T-helper 2 cell treated with Interferon-gamma antibody and Interleukin-4, amounts not matched to agents 5 μg/mL and 100 μg/mL, for 36 hours (primary cell): Measurements from ENCODE around the gene C1GALT1.
A peak's percentile ranks its signal among the peaks of the same experiment; 100 is the strongest.
"Not testable (repeated sequence)": the region's sequence is repeated elsewhere in the genome, so short reads cannot be mapped to it uniquely, and the experiment has no call there.

Source experiments
- DNase-seq: peaks from one replicate; pipeline ENCODE4 v3.0.0; 2021; ENCODE audit warnings: low spot score
- H3K27ac Mint-ChIP-seq: one replicate; pipeline ENCODE4 v1.8.0; 2021; ENCODE audit warnings: mild to moderate bottlenecking, mixed read lengths
- H3K27me3 Mint-ChIP-seq: one replicate; pipeline ENCODE4 v1.8.0; 2021; ENCODE audit warnings: low read depth, mixed read lengths
- H3K36me3 Mint-ChIP-seq: one replicate; pipeline ENCODE4 v1.8.0; 2021; ENCODE audit warnings: low read depth, mixed read lengths
- H3K4me1 Mint-ChIP-seq: one replicate; pipeline ENCODE4 v1.8.0; 2021; ENCODE audit warnings: low read depth, mixed read lengths
- H3K4me3 Mint-ChIP-seq: one replicate; pipeline ENCODE4 v1.8.0; 2022; ENCODE audit warnings: mild to moderate bottlenecking, moderate library complexity, mixed read lengths
- H3K9me3 Mint-ChIP-seq: one replicate; pipeline ENCODE4 v1.8.0; 2021; ENCODE audit warnings: mixed read lengths

Gene C1GALT1

DNA sequence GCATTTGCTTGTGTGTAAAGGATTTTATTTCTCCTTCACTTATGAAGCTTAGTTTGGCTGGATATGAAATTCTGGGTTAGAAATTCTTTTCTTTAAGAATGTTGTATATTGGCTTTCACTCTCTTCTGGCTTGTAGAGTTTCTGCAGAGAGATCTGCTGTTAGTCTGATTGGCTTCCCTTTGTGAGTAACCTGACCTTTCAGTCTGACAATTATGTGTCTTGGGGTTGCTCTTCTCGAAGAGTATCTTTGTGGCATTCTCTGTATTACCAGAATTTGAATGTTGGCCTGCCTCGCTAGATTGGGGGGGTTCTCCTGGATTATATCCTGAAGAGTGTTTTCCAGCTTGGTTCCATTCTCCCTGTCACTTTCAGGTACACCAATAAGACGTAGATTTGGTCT, 17.9 kb downstream of the C1GALT1 start:
- Mint-ChIP-seq H3K4me1 (peaks cover 63% of the 10 kb centered on the region), H3K36me3 (peaks cover 54% of the 10 kb centered on the region), H3K9me3 (peaks cover 27% of the 10 kb centered on the region)
- H3K4me3 Mint-ChIP-seq, DNase-seq, H3K27me3 Mint-ChIP-seq, H3K27ac Mint-ChIP-seq: not testable (repeated sequence)

DNA sequence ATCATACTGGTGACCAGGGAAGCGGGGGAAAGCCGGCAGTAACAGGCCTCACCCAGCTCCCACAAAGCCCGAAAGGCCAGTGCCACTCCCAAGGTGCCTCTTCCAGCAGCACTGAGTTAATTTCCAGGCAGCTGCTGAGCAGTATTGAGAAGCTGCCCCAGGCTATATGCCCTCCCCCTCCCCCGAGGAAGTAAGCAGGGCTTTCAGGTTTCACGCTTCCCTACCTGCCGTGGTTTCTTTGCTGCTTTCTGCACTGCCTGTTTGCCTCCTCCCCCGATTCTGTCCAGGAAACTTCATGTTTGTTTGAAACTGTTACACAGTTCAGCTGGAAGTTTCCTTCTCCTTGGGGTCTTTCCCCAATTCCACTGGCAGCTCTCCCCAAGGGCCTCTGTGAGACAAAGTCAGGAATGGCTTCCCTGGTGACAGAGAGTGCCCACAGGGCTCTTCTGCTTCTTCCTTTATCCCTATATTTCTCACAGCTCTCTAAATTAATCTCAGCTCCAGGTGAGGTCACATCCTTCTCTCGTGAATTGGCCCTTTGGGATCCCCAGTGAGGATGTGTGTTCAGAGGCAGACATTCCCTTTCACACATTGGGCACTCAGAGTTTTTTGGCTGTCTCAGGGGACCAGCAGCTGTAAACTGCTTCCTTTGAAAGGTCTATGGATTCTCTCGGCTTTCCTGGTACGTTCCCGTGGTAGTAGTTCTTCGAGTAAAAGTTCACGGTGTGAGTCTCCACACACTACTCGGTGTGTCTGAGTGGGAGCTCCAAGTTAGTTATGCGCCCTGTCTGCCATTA, 19.4 kb downstream of the C1GALT1 start:
- Mint-ChIP-seq H3K27me3 (no peaks in the 10 kb centered on the region), H3K4me3 (peak overlapping the region; percentile 75), H3K36me3 (peaks cover 47% of the 10 kb centered on the region), H3K9me3 (peaks cover 22% of the 10 kb centered on the region), H3K27ac (peak overlapping the region; percentile 55), H3K4me1 (peaks cover 65% of the 10 kb centered on the region)
- peak; percentile 15 for DNase-seq

DNA sequence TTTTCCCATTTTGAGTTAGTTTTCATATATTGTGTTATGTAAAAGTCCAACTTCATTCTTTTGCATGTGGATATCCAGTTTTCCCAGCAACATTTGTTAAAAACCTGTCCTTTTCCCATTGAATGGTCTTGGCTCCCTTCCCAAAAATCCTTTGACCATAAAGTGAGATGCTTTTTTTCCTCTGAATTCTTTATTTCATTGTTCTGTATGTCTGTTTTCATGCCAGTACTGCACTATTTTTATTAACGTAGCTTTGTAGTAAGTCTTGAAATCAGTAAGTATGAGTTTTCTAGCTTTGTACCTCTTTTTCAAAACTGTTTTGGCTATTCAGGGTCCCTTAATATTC, 20.0 kb downstream of the C1GALT1 start:
- peak overlapping the region; percentile 55 for H3K27ac Mint-ChIP-seq
- no peaks in the 10 kb centered on the region for H3K27me3 Mint-ChIP-seq
- H3K4me1 Mint-ChIP-seq, result peaks cover 70% of the 10 kb centered on the region
- H3K36me3 Mint-ChIP-seq, result peaks cover 47% of the 10 kb centered on the region
- DNase-seq, result no peak
- H3K4me3 Mint-ChIP-seq, result peak overlapping the region; percentile 75
- H3K9me3 Mint-ChIP-seq, result peaks cover 21% of the 10 kb centered on the region

DNA sequence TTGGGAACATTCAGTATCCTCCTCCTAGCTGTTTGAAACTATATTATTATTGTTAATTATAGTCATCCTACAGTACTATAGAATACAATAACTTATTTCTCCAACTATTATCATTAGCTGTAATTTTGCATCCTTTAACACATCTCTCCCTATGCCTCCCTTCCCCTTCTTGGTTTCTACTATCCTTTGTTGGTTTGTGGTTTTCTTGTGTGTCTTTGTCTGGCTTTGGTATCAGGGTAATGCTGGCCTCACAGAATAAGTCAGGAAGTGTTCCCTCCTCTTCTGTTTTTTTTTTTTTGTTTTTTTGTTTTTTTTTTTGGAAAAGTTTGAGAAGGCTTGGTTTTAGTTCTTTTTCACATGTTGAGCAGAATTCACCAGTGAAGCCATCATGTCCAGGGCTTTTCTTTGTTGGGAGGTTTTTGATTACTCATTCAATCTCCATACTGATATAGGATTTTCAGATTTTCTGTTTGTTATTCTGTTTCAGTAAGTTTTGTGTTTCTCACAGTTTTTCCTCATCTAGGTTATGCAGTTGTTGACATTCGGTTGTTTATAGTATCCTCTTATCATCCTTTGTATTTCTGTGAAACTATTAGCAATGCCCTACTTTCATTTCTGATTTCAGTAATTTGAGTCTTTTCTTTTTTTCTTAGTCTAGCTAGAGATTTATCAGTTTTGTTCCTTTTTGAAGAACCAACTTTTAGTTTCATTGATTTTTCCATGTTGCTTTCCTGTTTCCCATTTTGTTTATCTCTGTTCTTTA, 21.6 kb downstream of the C1GALT1 start:
- Mint-ChIP-seq H3K9me3 (peaks cover 16% of the 10 kb centered on the region), H3K36me3 (peaks cover 39% of the 10 kb centered on the region), H3K27ac (peak overlapping the region; percentile 58)

DNA sequence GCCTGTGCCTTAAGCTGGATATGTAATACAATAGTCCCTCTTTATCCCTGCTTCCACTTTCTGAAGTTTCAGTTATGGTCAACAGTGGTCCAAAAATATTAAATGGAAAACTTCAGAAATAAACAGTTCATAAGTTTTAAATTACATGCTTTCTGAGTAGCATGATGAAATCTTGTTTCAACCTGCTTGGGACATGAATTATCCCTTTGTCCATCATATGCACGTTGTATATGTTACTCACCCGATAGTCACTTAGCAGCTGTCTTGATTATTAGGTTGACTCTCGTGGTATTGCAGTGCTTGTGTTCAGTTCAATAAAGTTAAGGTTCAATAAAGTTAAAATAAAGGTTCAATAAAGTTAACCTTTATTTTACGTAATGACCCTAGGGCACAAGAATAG, 25.5 kb downstream of the C1GALT1 start:
- DNase-seq, result no peak
- peaks cover 9% of the 10 kb centered on the region for H3K9me3 Mint-ChIP-seq
- no peak overlapping the region for H3K27ac Mint-ChIP-seq
- peaks cover 44% of the 10 kb centered on the region for H3K36me3 Mint-ChIP-seq
- peaks cover 42% of the 10 kb centered on the region for H3K4me1 Mint-ChIP-seq
- no peaks in the 10 kb centered on the region for H3K27me3 Mint-ChIP-seq
- no peak overlapping the region for H3K4me3 Mint-ChIP-seq

More for the DNA sequence above, 21.6 kb downstream of the C1GALT1 start:
- Mint-ChIP-seq H3K4me1 (peaks cover 69% of the 10 kb centered on the region), H3K27me3 (no peaks in the 10 kb centered on the region), H3K4me3 (peak overlapping the region; percentile 68)
- DNase-seq, result no peak

DNA sequence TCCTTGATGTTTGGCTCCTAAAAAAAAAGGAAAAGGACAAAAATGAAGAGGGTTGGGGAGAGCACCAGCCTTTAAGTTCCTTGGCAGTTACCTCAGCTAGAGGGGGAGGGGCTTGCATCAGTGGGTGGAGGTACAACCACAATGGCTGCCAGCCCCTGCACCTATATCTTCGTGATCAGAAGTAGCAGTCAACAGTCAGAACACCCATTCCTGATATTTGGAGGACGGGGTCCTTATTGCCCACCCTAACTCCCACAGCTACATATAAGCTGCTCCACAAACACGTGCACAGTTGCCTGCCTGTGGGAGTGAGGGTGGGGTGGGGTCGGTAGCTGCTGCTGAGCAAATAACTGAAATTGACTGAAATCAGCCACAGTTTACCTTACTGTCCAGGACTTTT, 26.2 kb downstream of the C1GALT1 start:
- peaks cover 36% of the 10 kb centered on the region for H3K4me1 Mint-ChIP-seq
- peaks cover 9% of the 10 kb centered on the region for H3K9me3 Mint-ChIP-seq
- H3K4me3 Mint-ChIP-seq, result no peak overlapping the region
- no peaks in the 10 kb centered on the region for H3K27me3 Mint-ChIP-seq
- DNase-seq, result no peak
- H3K36me3 Mint-ChIP-seq, result peaks cover 41% of the 10 kb centered on the region
- H3K27ac Mint-ChIP-seq, result no peak overlapping the region

DNA sequence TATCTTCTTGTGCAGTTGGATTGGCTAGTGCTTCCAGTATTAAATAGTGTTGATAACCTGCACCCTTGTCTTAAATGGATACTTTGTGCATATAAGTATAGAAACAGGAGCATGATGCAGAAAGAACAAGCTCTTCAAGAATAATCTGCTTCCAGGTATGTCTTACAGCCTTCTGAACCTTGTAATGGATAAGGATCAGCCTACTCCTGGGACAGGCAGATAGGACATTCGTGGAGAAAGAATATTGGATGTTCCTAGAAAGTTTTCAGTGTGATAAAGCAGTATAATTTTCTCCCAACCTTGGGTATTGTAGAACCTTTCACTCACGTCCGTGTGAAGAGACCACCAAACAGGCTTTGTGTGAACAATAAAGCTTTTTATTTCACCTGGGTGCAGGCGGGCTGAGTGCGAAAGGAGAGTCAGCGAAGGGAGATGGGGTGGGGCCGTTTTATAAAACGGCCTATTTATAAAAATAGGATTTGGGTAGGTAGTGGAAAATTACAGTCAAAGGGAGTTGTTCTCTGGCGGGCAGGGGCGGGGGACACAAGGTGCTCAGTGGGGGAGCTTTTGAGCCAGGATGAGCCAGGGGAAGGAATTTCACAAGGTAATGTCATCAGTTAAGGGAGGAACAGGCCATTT, 27.2 kb downstream of the C1GALT1 start:
- peaks cover 9% of the 10 kb centered on the region for H3K9me3 Mint-ChIP-seq
- no peak overlapping the region for H3K4me3 Mint-ChIP-seq
- peaks cover 26% of the 10 kb centered on the region for H3K4me1 Mint-ChIP-seq
- peaks cover 51% of the 10 kb centered on the region for H3K36me3 Mint-ChIP-seq
- DNase-seq, result no peak
- H3K27me3 Mint-ChIP-seq, result no peaks in the 10 kb centered on the region
- H3K27ac Mint-ChIP-seq, result no peak overlapping the region

DNA sequence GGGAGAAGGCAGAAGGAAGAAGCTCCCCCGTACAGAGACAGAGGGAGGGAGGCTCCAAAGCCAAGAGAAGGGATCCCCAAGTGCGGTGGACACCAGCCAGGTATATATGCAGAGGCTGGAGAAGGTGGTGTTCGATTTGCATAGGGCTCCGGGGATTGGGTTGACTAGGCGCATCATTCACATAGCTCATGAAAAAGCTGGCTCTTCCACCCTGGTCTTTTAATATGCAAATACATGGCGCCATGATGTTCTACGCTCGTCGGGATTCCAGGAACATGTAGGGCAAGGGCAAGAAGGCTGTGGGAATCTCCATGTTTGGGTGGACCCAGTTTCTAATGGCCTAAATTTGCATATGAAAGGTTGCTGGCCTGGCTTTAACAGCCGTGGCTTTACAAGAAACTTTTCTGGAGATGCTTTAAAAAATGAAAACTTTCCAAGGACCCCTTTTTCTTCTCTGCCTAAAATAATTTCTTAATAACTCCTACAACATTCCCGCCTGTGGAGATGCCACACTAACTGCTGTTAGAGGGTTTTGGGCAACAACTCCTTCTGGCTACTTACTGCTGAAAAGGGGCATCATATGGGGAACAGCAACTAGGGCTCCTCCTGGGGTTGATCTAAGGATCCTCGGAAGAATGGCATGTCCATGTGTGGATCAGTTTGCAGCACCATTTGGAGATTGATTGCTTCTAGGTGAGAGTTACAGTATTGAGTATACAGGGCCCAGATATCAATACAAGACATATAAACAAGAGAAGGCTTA, 28.3 kb downstream of the C1GALT1 start:
- Mint-ChIP-seq H3K9me3 (peaks cover 9% of the 10 kb centered on the region), H3K27me3 (no peaks in the 10 kb centered on the region), H3K4me3 (no peak overlapping the region), H3K27ac (no peak overlapping the region), H3K4me1 (peaks cover 17% of the 10 kb centered on the region), H3K36me3 (peaks cover 57% of the 10 kb centered on the region)
- DNase-seq, result no peak

DNA sequence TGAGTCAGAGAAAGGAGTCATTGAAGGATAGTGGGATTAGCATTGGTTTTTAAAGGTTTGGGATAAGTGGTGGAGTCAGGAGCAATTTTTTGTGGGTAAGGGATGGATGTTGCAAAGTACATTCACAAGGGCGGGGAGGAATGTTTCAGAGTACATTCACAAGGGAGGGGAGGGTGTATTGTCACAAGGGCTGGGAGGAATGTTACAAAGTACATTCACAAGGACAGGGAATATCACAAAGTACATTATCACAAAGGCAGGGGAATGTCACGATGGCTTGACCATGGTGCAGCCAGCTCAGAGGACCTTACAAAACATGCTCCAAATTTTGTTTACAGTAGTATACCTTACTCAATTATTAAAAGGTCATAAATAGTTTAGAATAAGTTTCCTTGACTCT, 30.3 kb downstream of the C1GALT1 start:
- no peak overlapping the region for H3K4me3 Mint-ChIP-seq
- peaks cover 63% of the 10 kb centered on the region for H3K36me3 Mint-ChIP-seq
- no peak overlapping the region for H3K27ac Mint-ChIP-seq
- H3K4me1 Mint-ChIP-seq, result peaks cover 7% of the 10 kb centered on the region
- no peak for DNase-seq
- no peaks in the 10 kb centered on the region for H3K27me3 Mint-ChIP-seq
- H3K9me3 Mint-ChIP-seq, result peaks cover under 1% of the 10 kb centered on the region

DNA sequence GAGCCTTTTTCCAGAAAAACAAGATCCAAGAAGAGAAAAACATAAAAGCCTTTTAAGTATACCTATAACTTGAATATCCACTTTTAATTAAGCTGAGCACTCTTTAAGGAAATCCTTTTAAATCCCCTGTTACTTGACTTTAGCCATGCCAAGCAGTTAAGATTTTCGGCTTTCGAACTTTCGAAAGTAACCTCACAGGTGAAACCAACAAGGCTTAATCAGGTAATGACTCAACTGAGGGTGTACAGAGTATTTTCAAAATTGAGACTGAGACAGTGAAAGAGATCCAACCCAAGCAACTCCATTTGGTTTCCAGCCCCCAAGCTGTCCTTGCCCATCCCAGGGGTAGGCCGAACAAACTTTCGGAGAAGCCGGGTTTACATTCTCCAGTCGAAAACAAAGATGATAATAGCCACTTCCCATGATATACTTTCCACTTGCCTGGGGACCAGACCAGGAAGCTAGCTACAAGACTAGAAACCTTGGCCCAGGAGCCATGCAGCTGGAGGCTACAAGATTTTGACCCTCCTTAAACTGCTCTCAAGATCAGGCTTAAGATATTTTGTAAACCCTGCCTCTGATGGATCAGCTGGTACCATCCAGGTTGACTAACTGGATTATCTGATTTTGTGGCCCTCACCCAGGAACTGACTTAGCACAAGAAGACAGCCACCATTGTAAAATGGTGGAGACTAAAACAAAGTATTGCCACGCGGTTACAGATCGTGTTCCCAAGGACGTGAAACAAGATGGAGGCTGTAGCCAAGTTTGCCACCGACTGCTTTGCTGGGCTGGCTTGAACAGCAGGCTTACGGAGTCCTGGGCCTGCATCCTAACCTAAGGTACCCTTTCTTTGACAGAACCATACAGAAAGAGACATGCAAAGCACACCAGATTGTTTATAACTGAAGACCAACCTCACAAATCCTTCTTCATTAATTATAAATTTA, 32.3 kb downstream of the C1GALT1 start:
- Mint-ChIP-seq H3K27me3 (no peaks in the 10 kb centered on the region), H3K27ac (no peak overlapping the region), H3K4me1 (peaks cover 9% of the 10 kb centered on the region), H3K36me3 (peaks cover 64% of the 10 kb centered on the region), H3K4me3 (no peak overlapping the region), H3K9me3 (no peaks in the 10 kb centered on the region)
- no peak for DNase-seq

DNA sequence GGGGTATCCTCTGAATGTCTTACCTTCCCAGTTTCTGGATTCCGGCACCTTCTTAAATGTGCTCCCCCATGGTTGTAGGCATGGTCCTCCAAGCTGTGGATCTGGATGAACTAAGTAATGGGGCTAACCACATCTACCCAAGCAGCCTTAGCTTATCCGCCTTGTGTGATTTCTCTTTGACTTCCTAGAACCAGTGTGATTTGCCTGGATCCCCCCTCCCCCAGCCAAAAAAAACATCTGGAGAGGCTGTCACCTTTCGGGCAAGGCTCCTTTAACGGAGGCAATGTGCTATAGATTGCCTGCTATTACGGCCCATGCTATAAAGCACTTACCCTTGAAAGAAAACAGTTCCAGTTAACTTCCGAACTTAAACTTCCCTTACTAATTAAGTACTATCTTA, 33.9 kb downstream of the C1GALT1 start:
- no peak overlapping the region for H3K27ac Mint-ChIP-seq

DNA sequence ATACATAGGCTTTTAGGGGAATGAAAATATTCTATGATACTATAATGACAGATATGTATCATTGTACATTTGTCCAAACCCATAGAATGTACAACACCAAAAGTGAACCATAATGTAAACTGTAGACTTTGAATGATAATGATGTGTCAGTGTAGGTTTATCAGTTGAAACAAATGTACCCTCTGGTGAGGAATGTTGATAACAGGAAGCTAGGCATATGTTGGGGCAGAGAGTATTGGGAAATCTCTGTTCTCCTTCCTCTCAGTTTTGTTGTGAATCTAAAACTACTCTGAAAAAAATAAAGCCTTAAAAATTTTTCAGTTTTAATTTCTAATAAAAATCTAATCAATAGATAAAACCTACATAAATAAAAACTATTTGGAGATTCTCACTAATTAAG, 36.9 kb downstream of the C1GALT1 start:
- Mint-ChIP-seq H3K4me3 (no peak overlapping the region), H3K36me3 (peaks cover 65% of the 10 kb centered on the region), H3K27me3 (no peaks in the 10 kb centered on the region), H3K9me3 (no peaks in the 10 kb centered on the region), H3K4me1 (peaks cover 18% of the 10 kb centered on the region), H3K27ac (no peak overlapping the region)
- no peak for DNase-seq

More for the DNA sequence above, 33.9 kb downstream of the C1GALT1 start:
- Mint-ChIP-seq H3K36me3 (peaks cover 57% of the 10 kb centered on the region), H3K9me3 (no peaks in the 10 kb centered on the region), H3K4me1 (peaks cover 13% of the 10 kb centered on the region), H3K4me3 (no peak overlapping the region), H3K27me3 (no peaks in the 10 kb centered on the region)
- no peak for DNase-seq

DNA sequence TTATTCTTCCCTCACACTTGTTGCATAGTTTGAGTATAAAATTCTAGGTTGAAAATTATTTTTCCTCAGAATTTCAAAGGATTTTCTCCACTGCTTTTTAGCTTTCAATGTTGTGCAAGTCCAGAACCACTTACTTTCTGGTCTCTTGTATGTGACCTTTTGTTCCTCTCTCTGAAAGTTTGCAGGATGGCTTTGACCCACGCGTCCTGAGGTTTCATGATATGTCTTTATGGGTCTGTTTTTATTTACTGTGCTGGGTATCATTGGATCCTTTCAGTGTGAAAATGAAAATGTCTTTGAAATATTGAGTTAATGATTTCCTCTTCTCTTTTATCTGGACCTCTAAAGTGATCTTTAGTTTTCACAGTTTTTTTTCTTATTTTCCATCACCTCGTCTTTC, 38.5 kb downstream of the C1GALT1 start:
- Mint-ChIP-seq H3K36me3 (peaks cover 63% of the 10 kb centered on the region), H3K9me3 (peaks cover 9% of the 10 kb centered on the region), H3K27me3 (no peaks in the 10 kb centered on the region), H3K4me1 (peaks cover 18% of the 10 kb centered on the region), H3K27ac (no peak overlapping the region), H3K4me3 (no peak overlapping the region)
- DNase-seq, result no peak
